Fibroblast of skin of left biceps (primary cell): ENCODE measurements around the gene TLE5.
"Not testable (repeated sequence)": the region's sequence is repeated elsewhere in the genome, so short reads cannot be mapped to it uniquely, and the experiment has no call there.

Source experiments
- DNase-seq, 2 experiments: peaks; one replicate each; pipeline ENCODE4 v3.0.0-alpha.2; 2013; ENCODE audit warnings: low read depth in 2 of 2

The TLE5 gene

GRCh38 chr19:3045191-3045590 lies 17.1 kb downstream of the TLE5 start:
- DNase-seq, result no peak

DNA sequence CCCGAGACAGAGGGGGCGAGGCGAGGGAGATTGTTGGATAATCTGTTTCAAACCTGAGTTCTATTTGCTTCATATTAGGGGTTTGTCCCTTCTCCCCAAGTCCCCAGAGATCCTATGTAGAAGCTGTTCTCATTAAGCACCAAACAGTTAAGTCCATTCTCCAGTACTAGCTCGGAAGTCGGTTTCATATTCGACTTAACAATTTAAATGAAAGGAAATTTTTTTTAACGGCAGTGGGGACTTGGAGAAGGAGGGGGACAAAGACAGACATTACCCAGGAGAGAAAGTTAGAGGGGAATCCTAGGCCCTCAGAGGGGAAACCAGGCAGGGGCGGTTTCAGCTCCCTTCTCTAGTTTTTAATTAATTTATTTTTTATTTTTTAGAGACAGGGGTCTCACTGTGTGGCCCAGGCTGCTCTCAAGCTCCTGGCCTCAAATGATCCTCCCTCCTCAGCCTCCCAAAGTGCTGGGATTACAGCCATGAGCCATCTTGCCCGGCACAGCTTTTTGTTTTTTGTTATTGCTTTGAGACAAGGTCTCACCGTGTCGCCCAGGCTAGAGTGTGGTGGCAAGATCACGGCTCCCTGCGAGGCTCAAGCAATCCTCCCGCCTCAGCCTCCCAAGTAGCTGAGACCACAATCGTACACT lies 19.6 kb downstream of the TLE5 start:
- DNase-seq, result no peak

DNA sequence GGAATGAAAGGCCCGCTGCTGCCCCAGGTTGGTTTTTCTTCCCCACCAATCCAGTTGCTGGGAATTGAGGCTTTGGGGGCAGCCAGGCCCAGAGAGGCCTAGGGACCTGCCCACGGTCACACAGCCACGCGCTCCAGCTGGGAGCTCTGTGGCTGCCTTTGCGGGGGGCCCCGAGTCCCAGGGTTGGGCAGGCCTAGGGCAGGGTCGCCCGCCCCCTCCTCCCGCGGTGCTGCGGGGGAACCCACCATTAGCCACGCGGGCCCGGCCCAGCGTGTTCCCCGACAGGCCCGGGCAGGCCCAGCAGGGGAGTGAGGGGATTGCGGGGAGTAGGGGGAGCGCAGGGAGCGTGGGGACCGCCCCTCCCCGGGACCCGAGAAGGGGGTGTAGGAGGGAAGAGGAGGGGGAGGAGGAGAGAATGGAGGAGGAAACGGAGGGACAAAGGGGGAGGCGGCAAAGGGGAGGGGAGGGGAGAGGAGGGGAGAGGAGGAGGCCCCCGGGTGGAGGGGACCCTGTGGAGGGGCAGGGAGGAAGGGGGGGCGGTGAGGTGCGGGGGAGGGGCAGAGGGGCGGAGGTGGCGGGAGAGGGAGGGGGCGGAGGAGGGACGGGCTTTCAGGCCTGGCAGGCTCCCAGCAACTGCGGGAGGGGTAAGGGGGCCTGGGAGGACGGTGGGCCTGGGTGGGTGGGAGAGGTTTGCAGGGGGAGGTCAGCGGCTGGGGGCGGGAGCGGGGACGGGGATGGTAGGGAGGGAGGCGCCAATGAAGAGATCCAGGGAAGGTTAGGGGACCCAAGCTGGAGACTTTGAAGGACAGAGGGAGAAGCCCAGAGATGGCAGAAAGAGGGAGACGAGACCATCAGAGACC lies 20.3 kb downstream of the TLE5 start:
- DNase-seq, result no peak

DNA sequence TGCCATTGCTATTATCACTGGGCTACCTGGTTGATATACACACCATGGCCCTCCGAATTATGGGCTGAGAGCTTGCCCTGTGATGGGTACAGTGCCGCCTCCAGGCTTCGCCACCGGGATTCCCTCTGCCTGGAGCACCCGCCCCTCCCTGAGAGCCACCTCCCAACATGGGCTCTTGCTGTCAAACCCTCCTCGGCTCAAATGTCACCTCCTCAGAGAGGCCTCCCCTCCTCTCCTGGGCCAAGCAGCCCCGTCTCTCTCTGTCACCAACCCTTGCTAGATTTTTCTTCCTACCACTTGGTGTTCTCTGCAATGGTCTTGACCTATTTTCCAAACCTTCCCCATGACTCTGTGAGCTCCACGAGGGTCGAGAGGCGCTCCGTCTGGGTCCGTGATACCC lies 21.0 kb downstream of the TLE5 start:
- no peak for DNase-seq

DNA sequence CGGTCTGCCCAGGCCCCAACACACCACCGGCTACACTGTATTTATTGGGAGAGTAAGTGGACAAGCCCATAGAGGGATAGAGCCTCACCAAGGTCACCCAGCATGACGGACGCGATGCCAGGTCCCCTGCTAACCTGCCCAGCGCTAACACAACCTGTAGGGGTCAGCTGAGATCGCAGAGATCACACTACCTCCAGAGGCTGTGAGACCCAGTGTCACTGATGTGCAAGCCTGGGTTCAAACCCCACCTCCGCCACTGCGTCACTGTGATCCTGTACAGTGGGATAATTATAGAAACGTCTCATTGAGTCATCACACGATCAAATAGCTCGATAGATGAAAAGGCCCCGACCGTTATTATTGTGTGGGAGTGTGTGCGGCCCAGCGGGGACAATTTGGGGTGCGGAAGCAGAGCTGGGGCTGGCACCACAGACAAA lies 22.6 kb downstream of the TLE5 start:
- no peak for DNase-seq

DNA sequence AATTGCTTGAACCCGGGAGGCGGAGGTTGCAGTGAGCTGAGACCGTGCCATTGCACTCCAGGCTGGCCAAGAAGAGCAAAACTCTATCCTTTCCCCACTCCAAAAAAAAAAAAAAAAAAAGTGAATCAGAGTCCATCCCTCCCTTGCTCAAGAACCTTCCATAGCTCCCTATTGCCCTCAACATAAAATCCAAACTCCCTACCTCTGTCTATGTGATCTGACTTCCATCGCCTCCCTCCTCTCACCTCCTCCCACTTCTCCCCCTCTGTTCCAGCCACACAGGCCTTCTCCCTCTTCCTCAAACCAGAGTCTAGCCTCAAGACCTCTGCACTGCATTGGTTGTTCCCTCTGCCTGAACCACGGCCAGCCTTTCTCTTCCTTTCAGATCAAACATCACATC lies 23.2 kb downstream of the TLE5 start:
- DNase-seq, result no peak

- DNase-seq, result no peak
These were observed 24.1 kb downstream of the TLE5 start for GRCh38 chr19:3038214-3038613.

DNA sequence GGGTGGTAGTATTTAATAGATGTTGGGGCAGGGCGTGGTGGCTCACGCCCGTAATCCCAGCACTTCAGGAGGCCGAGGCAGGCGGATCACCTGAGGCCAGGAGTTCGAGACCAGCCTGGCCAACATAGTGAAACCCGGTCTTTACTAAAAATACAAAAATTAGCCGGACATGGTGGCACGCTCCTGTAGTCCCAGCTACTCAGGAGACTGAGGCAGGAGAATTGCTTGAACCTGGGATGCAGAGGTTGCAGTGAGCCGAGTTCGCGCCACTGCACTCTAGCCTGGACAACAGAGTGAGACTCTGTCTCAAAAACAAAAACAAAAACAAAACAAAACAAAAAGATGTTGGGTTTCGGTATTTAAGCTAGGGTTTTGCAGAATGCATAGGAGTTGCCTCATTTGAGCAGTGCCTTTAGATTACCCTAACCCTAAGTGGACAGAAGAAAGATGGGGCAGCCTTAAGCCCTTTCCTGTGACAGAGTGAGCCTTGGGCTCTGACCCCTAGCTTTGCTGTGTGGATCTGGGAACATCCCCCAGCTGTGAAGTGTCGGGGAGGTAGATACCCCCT lies 25.2 kb downstream of the TLE5 start:
- DNase-seq, result not testable (repeated sequence)

- peak; percentile 82 to 86 for DNase-seq
These were observed 25.9 kb downstream of the TLE5 start for GRCh38 chr19:3036119-3036976.

- DNase-seq, result peak; percentile 99
These were observed 26.7 kb downstream of the TLE5 start for GRCh38 chr19:3035542-3036118.

DNA sequence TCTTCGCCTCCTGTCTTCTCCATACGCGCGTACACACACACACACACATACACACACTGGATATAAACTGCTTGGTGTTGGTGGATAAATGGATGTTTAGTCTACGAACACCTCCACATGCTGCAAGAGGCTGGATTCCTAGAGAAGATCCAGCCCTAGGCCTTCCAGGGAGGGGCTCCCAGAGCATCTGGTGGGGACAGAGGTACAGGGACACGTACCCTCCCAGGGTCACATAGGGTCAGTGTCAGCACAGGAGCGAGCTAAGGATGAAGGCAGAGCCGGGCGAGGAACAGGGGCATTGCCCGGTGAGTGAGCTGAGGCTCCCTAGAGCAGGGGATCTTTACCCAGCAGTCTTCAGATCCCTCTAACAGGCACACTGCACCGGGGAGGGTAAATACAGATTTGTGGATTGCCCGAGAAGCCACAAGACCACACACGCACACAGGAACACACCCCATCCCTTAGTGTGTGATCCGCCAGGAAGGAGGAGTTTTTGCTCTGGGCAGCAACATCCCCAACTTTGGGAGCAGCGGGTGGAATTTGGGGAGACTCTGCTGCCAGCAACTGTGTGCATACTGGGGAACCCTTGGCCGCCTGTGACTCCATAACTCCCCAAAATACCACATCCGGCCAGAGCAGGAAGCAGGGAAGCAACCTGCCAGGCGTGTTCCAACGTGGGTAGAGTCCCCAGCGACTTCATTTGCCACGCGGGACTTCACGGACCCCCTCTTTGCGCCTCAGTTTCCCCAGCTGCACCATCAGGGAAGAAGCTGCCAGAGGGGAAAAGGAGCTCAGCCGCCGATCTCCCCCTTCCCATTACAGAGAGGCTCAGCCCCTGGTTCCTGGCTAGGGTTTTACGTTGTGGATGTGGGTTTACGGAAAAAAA lies 27.4 kb downstream of the TLE5 start:
- peak; percentile 15 to 25 for DNase-seq

DNA sequence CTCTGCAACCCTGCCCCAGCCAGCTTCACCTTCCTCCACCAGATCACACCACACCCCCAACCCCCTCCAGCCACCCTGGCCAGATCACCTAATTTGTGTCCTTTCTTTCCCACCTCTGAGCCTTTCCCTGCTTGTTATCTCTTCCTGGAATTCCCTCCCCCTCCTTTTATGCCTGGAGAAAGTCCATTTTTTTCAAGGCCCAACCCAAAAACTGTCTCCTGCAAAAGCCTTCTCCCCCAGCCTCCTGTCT lies 28.0 kb downstream of the TLE5 start:
- DNase-seq, result no peak

- DNase-seq, result no peak
These were observed 28.5 kb downstream of the TLE5 start for GRCh38 chr19:3033595-3034405.

GRCh38 chr19:3031607-3031867 lies 30.8 kb downstream of the TLE5 start:
- no peak for DNase-seq

GRCh38 chr19:3029065-3029923 lies 33.0 kb downstream of the TLE5 start, which contains the start of gene TLE2:
Gene TLE2 (minus strand): TSS chr19:3029280. CDS start chr19:3028904, 376 bp downstream.
- no peak for DNase-seq

- no peak for DNase-seq
These were observed 33.8 kb downstream of the TLE5 start for GRCh38 chr19:3028305-3029064.

- DNase-seq, result no peak
These were observed 34.4 kb downstream of the TLE5 start for GRCh38 chr19:3027981-3028304.

GRCh38 chr19:3027292-3027691 lies 35.0 kb downstream of the TLE5 start:
- no peak for DNase-seq

DNA sequence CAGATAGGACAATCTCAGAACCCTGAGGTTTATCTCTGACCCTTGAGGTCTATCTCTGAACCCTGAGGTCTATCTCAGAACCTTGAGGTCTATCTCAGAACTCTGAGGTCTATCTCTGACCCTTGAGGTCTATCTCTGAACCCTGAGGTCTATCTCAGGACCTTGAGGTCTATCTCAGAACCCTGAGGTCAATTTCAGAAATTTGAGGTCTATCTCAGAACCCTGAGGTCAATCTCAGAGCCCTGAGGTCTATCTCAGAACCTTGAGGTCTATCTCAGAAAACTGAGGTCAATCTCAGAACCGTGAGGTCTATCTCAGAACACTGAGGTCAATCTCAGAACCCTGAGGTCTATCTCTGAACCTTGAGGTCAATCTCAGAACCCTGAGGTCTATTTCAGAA lies 35.5 kb downstream of the TLE5 start:
- DNase-seq, result no peak
